HEK293T (cell line): ENCODE results near the gene COL11A1.
"Not testable (repeated sequence)": the region's sequence is repeated elsewhere in the genome, so short reads cannot be mapped to it uniquely, and the experiment has no call there.

Experiments
- CTCF ChIA-PET: fragments of 350-600 bp; formaldehyde crosslinking; extraction: SDS; loops from one replicate; lab custom pipeline; 2021; ENCODE audit warnings: antibody characterized with exemption, inconsistent platforms; lab: Yijun Ruan, JAX
- POLR2A ChIA-PET: fragments of 350-600 bp; formaldehyde crosslinking; extraction: SDS; loops from one replicate; lab custom pipeline; 2020; ENCODE audit warnings: antibody characterized with exemption, inconsistent platforms; lab: Yijun Ruan, JAX
- DNase-seq: peaks from one replicate; pipeline ENCODE4 v3.0.0; 2012; ENCODE audit warnings: mixed read lengths; ENCODE audit errors: extremely low spot score
- ARNT ChIP-seq: fragments of 450-650 bp; IDR thresholded peaks from 2 replicates; pipeline ENCODE4 v1.6.1; 2017; ENCODE audit warnings: mild to moderate bottlenecking
- BHLHE40 ChIP-seq: fragments of 450-650 bp; IDR thresholded peaks from 2 replicates; pipeline ENCODE4 v1.6.1; 2016; ENCODE audit warnings: mild to moderate bottlenecking, moderate library complexity, borderline replicate concordance
- CTBP1 ChIP-seq: fragments of 450-650 bp; IDR thresholded peaks from 2 replicates; pipeline ENCODE4 v1.6.1; 2016; ENCODE audit warnings: borderline replicate concordance
- ELF4 ChIP-seq: fragments of 450-650 bp; IDR thresholded peaks from 2 replicates; pipeline ENCODE4 v1.6.1; 2017; ENCODE audit warnings: antibody characterized with exemption
- FOXA1 ChIP-seq: fragments of 450-650 bp; IDR thresholded peaks from 2 replicates; pipeline ENCODE4 v1.6.1; 2016; ENCODE audit warnings: mild to moderate bottlenecking
- FOXK2 ChIP-seq: fragments of 450-650 bp; IDR thresholded peaks from 2 replicates; pipeline ENCODE4 v1.6.1; 2016; ENCODE audit warnings: mild to moderate bottlenecking
- FOXM1 ChIP-seq: fragments of 450-650 bp; IDR thresholded peaks from 2 replicates; pipeline ENCODE4 v1.6.1; 2017; ENCODE audit warnings: mild to moderate bottlenecking, borderline replicate concordance
- HDGF ChIP-seq: fragments of 450-650 bp; IDR thresholded peaks from 2 replicates; pipeline ENCODE4 v1.6.1; 2017; ENCODE audit warnings: antibody characterized with exemption, borderline replicate concordance
- L3MBTL2 ChIP-seq: fragments of 450-650 bp; conservative IDR thresholded peaks from 2 replicates; pipeline ENCODE4 v1.6.1; 2016; ENCODE audit warnings: mild to moderate bottlenecking
- LEF1 ChIP-seq: fragments of 450-650 bp; IDR thresholded peaks from 2 replicates; pipeline ENCODE4 v1.6.1; 2017; ENCODE audit warnings: mild to moderate bottlenecking, borderline replicate concordance
- NFRKB ChIP-seq: fragments of 450-650 bp; IDR thresholded peaks from 2 replicates; pipeline ENCODE4 v1.6.1; 2016; ENCODE audit warnings: mild to moderate bottlenecking, moderate library complexity
- PKNOX1 ChIP-seq: fragments of 450-650 bp; IDR thresholded peaks from 2 replicates; pipeline ENCODE4 v1.6.1; 2016
- SP1 ChIP-seq: fragments of 450-650 bp; IDR thresholded peaks from 2 replicates; pipeline ENCODE4 v1.6.1; 2017
- SUZ12 ChIP-seq: fragments of 450-650 bp; IDR thresholded peaks from 2 replicates; pipeline ENCODE4 v1.6.1; 2016; ENCODE audit warnings: mild to moderate bottlenecking
- TARDBP ChIP-seq: fragments of 450-650 bp; IDR thresholded peaks from 2 replicates; pipeline ENCODE4 v1.6.1; 2016
- ZNF384 ChIP-seq: fragments of 450-650 bp; IDR thresholded peaks from 2 replicates; pipeline ENCODE4 v1.6.1; 2016

Gene COL11A1

DNA sequence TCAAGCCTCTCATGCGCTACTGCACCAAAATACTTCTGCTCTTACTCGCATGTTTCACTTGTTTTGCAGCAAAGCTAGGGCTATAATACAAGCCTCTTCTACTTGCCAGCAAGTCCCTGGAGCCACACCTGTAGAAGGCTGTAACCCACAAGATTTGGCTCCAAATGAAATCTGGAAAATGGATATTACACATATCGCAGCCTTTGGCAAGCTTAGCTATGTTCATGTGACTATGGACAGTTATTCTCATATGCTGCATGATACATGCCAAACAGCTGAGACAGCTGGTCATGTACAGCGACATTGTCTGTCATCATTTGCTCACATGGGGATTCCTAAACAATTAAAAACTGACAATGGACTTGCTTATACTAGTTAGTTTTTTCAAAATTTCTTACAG lies 270.3 kb downstream of the COL11A1 start:
- no peak for DNase-seq
- POLR2A ChIA-PET: no interaction called here
- CTCF ChIA-PET: no interaction called here
- TF ChIP-seq SUZ12 (no peak), PKNOX1 (no peak), L3MBTL2 (no peak), CTBP1 (no peak), ARNT (no peak), FOXK2 (no peak), ELF4 (no peak), BHLHE40 (no peak), LEF1 (no peak), SP1 (no peak), FOXA1 (no peak), HDGF (no peak), NFRKB (no peak), ZNF384 (no peak)

- POLR2A ChIA-PET: no interaction called here
- TF ChIP-seq ARNT: no peak
- CTCF ChIA-PET: no interaction called here
- DNase-seq: no peak
Observed at GRCh38 chr1:102837551-102837950, 270.8 kb downstream of the COL11A1 start.

DNA sequence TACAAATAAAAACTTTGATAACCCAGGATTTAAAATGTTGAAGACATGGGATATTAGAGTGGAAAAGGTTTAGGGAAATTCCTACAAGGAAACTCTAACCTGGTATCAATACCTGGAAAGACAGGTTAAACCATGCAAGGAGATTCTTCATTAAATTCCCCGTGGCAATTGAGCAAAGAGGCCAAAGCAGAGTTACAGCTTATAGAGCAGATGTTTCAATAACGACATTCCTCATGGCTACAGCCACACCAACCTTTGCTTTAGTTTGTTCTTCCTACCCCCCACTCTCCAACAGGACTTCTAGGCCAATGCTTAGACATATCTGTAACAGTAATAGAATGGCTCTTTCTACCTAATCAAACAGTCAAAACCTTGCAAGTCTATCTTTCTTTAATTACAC lies 271.3 kb downstream of the COL11A1 start:
- TF ChIP-seq BHLHE40: no peak
- TF ChIP-seq HDGF: no peak
- no peak for TF ChIP-seq NFRKB
- TF ChIP-seq SP1: no peak
- TF ChIP-seq FOXK2: no peak
- no peak for TF ChIP-seq L3MBTL2
- TF ChIP-seq FOXM1: no peak
- no peak for TF ChIP-seq TARDBP
- no peak for TF ChIP-seq SUZ12
- no peak for TF ChIP-seq FOXA1
- TF ChIP-seq ELF4: no peak
- no peak for TF ChIP-seq PKNOX1
- TF ChIP-seq CTBP1: no peak
- no peak for TF ChIP-seq LEF1
- no peak for TF ChIP-seq ARNT
- no peak for TF ChIP-seq ZNF384
- CTCF ChIA-PET: no interaction called here
- DNase-seq: no peak
- POLR2A ChIA-PET: no interaction called here

- no peak for DNase-seq
- TF ChIP-seq FOXM1 (no peak), BHLHE40 (no peak), L3MBTL2 (no peak), CTBP1 (no peak), ELF4 (no peak), FOXA1 (no peak), TARDBP (no peak), PKNOX1 (no peak)
- ChIA-PET POLR2A (no interaction called here), CTCF (interaction anchor here (0.6 kb wide), 1 partner anchor 1059 kb away, joined by 3 read pairs; no protein-coding TSS in a partner anchor)
Observed at GRCh38 chr1:102834688-102835320, 273.5 kb downstream of the COL11A1 start.

GRCh38 chr1:102833151-102833550 lies 275.2 kb downstream of the COL11A1 start:
- no peak for TF ChIP-seq FOXM1
- TF ChIP-seq BHLHE40: no peak
- no peak for TF ChIP-seq SP1
- no peak for TF ChIP-seq NFRKB
- TF ChIP-seq ZNF384: no peak
- TF ChIP-seq ELF4: no peak
- TF ChIP-seq SUZ12: no peak
- no peak for TF ChIP-seq FOXA1
- no peak for TF ChIP-seq L3MBTL2
- no peak for TF ChIP-seq CTBP1
- TF ChIP-seq HDGF: no peak
- no peak for TF ChIP-seq ARNT
- TF ChIP-seq FOXK2: no peak
- no peak for TF ChIP-seq PKNOX1
- TF ChIP-seq LEF1: no peak
- TF ChIP-seq TARDBP: no peak
- ChIA-PET CTCF (no interaction called here), POLR2A (no interaction called here)
- DNase-seq: no peak

GRCh38 chr1:102826706-102827105 lies 281.6 kb downstream of the COL11A1 start:
- CTCF ChIA-PET, DNase-seq, POLR2A ChIA-PET: not testable (repeated sequence)
